SHP77 treated with DMSO at 0.1 percent for 48 hours (cell line): Measurements from ENCODE around the gene GABBR2.

Experiments
- DNase-seq: peaks from one replicate; lab custom pipeline; 2025; lab: John Stamatoyannopoulos, UW

GABBR2 gene

DNA sequence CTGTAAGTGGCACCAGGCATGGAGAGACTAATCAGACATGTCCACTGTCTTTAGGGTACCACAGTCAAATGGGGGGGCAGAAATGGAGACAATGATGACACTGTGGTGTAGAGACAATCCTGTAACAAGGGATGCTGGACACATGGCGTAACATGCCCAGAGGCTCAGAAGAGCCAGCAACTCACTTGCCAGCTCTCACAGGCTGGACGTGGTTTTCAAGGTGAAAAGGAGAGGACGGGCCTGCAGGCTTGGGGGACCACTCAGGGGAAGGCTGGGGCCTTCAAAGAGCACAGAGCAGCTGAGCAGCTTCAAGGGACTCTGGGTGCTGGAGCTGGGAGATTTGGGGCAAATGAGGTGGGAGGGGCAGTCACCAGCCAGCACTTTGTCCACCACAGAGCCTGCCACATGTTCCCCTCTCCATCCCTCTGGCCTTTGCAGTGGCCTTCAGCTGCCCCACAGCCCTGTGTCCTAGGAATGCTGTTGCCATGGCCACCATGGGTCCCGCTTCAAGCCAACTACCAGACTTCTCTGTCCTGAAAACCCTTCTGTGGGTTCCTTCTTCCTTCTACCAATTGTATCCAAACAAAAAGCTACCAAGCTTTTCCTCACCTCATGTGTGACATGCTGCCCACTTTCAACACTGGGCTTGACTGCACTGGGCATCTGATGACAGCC is 140.4 kb downstream of the GABBR2 start:
- no peak for DNase-seq

DNA sequence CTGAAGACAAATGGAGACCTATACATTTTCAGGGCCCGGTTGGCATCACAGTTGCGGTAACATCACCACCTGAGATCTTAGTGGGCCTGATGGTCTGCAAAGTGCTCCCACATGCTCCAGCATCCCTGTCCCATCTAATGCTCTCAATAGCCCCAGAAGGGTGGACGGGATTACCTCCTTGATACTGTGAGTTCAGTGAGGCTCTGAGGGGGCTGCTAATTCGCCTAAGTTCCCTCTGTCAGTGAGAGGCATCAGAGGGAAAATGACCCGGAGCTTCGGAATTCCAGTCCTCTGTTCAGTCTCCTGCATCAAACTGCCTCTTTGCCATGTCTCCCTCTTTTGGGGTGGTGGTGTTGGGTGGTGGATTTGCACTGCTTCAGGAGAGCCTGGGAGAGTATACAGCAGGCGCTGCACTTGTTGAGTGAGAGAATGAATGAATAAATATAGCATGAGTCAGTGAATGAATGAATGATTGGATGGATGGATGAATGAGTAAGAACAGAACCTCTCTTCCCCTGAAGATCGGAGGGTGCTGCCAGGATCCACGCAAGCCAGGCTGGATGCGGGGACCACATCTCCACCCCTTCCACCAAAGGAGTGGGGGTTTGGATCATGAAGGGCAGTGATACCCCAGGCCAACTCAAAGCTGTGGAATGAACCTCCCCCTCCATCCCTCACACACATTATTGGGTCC is 141.0 kb downstream of the GABBR2 start:
- no peak for DNase-seq

DNA sequence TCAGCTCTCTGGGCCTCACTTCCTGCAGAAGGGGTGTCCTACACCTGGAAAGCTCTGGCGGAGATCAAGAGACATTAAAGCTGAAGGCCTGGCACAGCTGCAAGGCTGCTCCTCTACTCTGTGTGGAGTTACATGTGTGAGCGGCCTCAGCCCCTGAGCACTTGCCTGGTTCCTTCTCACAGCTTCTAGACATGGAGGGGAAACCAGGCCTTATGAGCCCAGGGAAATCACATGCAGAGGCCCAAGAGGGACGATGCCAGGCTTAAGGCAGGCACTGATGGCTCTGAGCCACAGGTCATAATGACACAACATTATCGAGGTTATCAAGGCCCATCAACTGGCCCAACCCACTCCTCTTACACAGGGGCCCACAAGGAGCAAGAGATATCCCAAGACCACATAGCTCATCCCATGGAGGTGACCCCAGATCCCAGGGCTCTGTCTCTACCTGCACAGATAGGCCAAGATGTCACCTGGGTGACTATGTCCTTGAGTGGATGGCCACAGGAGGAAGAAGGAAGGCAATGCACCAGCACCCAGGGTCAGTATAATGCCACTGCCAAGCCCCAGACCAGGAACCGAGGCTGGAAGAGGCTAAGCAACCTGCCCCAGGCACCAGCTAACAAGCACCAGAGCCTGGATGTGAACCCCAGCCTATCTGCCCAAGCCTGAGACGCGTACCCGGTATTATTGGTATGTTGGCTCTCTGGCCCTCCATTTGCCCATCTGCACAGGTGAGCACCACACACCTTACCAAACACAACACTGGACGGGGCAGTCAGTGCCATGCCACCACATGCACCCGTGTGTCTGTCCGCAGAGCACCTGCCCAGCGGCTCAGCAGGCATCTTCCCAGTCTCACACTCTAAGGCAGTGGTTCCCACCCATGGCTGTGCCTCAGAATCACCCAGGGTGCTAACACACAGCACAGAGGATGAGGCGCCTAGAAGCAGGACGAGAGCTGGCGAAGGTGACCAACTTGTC is 143.3 kb downstream of the GABBR2 start:
- DNase-seq: no peak

DNA sequence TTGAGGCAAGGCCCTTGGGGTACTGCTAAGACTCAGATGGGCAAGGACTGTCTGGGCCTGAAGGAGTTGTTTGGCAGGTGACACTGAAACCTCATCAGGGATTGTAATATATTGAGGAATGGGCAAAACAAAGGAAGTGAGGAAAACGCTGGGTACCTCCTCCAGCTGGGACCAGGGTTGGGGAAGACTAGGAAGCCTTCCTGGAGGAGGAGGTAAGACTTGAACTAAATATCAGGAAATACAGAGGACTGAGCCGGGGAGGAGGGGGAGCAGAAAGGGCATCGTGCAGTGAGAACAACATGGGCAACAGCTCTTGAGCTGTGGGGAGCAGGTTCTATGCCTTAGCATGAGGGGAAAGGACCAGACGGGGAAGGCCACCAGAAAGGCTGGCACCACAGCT is 144.0 kb downstream of the GABBR2 start:
- no peak for DNase-seq

DNA sequence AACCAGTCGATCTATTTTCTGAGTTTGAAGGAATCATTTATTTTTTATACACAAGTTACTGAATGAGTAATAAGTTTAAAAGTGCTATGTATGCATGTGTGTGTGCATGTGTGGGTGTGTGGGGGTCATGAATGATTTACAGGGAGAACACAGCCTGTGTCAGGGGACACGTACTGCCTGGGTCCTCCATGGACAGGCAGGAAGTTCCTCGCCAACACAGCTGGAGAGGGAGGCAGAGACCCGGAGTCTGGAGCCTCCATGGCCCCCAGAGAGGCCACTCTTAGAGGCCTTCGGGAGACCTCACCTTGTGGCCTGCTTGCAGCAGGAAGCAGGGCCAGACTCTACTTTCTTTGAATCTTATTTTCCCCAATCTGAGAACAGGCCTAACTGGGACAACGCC is 144.7 kb downstream of the GABBR2 start:
- no peak for DNase-seq

DNA sequence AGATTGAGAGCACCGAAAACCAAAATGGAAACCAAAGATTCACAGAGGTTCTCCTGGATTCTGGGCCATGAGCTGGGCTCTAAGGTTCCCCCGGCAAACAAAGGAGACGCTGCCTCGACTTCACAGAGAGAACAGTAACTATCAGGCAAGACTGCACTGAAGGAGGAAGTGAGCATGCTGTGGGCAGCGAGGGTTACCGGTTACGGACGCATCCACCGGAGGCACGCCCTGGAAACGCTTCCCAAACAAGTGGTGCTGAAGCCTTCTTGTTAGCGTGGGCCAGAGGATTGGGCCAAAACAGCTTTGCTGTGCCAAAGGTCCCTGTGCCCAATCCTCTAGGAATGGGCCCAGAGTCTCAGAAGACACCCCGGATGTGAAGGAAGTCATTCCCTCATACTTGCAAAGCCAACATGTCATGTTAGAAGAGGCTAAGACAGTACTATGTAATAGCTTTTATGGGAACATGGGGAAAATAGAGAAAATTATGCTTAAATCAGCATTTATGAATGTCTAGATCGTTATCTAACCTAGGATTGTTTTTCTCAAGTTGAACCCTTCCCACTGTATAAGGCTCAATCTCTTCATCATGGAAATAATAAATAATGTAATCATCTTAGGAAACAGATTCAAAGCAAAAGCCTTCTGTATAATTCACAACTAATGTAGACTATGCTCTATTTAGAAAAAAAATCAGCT is 145.4 kb downstream of the GABBR2 start:
- DNase-seq: no peak

DNA sequence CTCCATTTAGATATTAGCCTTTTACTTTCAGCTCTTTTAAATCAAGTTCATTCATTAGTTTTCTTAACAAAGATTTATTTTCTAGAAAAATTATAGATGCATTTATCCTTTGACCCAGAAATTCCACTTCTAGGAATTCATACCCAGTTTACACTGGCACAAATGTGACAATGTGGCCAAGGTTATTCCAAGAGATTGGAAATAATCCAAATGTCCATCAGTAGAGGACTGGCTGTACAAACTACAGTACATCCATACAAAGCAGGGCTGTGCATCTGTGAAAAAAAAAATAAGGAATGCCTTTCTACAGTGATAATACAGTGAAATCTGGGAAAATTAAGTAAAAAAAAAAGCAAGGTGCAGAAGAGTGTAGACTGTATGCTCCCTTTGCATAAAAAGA is 149.2 kb downstream of the GABBR2 start:
- DNase-seq: no peak

DNA sequence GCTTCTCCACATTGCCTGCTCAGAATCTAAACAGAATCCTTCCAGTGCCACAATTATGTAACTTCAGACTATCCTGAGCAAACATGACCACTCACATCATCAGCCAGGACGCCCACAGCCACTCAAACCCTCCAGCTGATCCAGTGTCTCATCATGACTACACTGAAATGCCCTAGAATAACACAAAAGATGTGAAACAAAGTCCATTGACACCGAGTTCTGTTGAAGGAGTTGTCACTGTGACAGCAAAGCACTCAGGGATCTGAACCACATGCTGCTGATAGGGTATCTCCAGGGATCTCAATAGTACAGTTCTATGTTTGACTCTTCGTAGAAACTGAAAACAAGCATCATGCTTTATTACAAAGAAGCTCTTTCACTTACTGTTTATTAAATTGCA is 150.2 kb downstream of the GABBR2 start:
- DNase-seq: no peak

DNA sequence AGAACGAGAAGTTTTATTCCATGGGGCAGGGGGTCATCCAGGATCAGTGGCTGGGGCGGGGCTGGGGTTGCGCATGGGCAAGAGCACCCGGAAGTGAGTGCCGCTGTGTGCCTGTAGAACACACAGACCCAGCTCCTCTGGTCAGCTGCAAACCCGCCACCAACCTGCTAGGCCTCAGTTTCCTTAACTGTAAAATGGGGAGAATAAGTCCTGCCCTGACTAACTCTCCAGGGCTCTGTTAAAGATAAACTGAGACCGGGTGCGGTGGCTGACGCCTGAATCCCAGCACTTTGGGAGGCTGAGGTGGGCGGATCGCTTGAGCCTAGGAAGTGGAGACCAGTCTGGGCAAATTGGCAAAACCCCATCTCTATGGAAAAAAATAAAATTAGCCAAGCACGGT is 152.2 kb downstream of the GABBR2 start:
- DNase-seq: no peak

DNA sequence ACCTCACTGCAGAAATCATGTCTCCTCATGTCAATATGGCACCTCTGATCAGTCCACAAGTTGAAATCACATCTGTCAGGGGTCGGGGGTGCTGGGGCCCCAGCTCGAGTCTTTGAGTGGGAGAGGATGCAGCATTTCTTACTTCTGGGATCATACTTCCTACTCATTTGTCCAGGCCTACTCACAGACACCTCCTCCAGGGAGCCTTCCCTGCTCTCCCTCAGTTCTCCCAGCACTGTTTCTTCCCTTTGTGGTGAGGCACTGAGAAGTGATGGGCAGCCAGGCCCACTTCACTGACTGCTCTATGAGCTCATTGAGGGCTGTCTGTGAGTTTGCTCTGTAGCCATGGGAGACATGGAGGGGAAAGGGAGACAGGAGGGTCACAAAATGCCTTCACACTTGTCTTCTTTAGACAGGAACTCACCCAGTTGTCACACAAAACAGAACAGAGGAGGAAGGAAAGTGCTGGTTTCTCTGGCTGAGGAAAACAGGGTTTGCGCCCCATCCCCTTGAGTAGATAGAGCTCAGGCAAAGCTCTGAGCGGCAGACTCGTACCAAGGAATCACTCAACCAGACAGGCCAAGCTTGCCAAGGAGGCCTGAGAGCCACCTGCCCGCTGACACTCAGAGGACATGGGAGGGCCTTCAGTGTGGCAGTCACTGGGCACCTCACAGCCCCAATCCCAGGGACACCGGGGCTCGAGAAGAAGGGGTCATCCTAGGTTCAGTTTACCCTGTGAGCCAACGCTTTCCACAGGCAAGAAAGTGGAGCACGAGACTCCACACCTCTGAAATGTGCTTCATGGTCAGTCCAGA is 152.9 kb downstream of the GABBR2 start:
- no peak for DNase-seq

DNA sequence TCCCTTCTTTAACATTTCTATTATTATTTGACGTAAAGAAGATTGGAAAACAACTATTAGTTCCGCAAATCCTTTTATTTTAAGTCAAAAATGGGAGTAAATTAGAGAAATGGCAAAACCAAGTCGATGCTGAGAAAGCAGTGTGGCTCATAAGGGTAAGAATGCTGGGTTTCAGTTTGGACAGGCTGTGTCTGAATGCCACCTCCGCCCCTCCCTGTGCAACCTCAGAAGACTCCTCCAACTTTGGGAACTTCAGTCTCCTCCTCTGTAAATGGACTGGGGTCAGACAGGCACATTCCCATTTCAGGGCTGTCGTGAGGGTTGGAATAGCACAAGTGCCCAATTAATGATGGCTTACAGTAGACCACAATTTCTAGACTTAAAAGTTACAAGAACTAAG is 154.0 kb downstream of the GABBR2 start:
- DNase-seq: no peak

DNA sequence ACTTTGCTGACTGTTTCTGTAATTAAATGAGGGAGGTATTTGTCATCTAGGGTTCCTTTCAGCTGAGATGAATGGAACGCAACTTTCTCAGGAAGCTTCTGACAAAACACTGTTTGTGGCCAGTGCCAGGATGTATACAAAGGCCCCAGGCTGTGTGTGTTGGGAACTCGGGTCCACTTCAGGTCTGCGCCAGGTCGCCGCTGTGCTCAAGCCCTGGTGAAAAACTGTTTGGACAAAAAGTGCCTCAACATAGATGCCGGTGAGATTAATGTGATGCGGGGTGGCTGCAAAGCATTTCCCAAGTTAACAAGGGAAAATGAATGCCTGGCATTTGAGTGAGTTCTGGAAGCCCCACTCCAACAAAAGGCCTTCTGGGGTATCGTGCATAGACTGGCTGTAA is 156.4 kb downstream of the GABBR2 start:
- DNase-seq: no peak

DNA sequence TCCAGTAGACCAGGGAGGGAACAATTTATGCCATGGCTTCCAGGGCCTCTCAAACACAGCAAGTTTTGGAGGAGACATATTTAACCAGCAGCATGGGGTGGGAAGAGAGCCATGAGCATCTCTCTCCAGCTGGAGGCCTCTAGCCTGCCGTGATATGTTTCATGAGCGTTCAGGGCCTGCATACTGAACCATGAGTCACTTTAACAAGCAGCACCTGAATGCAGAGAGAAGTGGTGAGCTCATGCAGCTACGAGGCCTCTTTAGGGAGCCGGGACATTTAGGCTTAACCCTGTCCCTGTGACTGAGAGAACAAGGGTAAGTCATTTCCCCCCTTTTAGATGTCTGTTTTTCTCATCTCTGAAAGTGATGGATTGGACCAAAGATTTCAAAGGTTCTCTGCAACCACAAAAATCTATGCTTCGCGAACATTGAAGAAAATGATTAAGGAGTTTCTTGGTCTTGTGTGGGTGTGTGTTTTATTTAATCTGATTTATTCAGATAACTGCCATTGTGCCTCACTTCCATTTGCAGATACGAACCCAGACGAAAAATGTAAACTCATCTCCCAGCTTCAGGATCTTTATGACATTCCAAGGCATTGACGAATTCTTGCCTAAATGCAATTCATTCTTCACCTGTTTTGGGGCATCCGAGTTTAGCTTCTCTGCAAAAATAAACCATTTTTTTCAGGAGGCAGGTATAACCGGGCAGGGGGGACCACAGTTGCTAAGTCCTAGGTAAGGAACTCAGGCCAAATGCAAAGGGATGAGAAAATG is 157.0 kb downstream of the GABBR2 start:
- no peak for DNase-seq

DNA sequence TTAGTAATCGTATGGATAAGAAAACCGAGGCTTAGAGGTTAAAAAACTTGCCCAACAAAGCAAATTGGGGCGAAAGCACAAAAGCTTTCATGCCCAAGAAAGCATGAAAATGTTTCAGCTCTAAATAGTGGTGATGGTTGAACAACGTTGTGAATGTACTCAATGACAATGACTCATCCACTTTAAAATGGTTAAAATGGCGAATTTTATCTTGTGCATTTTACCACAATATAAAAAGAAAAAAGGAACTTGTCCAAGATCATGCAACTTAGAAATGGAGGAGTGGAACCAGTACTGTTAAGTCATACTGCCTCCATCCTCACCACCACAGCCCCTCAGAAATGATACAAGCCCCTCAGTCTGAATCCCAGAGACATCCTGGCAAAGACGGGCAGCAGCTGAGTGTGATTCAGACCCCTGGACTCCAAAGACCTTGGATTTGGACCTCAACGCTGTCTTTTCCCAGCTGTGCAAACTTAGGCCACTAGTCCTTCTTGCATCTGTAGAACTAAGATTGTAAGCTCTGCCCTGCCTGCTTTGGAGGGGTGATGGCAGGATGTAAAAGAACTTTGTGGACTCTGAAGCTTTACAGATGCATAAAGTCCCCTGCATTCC is 158.4 kb downstream of the GABBR2 start:
- no peak for DNase-seq

DNA sequence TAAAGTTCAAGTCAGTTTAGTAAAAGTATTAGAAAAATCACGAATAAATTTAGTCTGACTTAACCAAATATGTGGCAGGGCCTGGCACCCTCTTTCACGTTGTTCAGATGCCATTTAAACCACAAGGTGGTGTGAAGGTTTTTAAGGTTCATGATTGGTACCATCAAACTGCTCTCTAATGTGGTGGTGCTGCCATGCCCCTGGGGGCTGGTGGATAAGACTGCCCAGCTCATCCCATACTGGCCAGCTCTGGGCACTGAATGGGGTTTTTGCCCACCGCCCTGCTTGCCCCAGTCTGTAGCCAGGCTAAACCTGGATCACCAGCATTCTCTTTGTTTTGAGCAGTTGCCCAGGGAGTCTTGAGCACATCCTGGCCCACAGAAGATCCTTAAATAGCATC is 159.3 kb downstream of the GABBR2 start:
- no peak for DNase-seq

DNA sequence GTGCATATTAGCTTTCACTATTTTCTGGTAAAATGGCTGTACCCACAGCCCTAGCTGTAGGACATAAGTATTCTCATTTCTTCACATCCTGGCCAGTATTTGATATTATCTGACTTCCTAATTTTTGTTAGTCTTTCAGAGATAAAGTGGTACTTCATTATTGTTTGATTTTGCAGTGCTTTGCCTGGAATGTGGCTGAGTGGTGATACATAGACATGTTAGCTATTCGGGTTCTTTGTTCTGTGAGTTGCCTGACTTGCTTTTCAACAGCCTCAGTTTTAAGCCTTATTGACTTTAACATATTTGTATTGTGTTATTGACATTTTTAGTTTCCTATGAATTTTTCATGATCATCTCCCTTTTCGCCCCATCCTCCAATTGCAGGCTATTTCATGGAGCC is 161.1 kb downstream of the GABBR2 start:
- no peak for DNase-seq

DNA sequence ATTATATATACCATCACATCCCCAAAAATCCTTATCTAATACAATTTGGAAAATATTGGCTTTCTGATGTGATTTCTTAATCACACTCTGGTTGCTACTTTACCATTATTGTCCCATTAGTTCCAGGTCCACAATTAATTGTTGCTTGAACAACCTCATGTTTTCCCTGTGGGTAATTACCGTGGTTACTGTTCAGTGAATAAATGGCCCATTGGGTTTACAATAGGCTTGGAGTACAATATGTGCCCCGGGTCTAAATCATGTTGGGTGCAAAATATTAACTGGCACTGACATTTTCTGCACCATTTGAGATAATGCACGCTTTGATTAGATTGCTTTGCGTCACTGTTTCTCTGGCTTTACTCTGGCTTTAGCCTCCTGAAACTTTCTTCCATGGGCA is 163.7 kb downstream of the GABBR2 start:
- DNase-seq: no peak

DNA sequence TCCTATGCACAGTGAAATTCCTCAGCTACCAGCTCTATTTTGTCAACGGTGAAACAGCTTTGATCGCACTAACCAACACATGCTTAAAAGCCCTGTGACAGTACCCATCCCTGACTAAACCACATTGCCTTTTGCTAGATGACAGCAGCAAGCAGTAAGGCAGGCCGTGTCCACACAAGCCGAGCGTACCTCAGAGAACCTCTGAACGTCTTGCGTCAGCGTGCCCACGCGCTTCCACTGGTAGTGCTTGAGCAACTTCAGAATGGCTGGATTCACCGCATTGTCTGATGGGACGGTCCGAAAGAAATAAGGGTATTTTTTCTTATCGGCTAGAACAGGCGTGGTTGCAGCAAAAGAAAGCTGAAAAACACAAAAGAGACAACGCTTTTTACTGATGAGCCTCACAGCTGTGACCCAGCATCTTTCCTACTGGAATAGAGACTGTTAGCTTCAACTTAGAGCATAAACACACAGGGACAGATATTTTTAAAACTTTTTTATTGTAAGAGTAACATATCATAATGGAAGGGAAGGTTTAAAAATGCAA is 167.0 kb downstream of the GABBR2 start:
- DNase-seq: no peak

DNA sequence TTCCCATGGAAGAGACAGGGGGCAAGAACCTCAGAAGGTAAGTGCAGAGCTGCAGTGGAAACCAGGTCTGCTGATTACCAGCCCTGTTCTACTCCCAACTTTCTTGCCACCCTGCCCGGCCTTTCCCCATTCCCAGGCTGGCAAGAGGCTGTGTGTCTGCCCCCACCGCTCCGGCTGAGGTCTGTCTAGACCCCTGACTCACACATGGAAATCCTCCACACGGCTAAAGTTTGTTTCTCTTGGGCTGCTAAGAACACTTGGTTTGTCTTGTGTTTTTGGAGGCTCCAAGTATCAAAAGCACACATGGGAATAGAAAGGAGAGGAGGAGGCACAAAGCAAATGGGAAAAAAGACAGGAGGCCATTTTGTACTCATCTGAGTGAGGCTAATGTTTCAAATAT is 168.3 kb downstream of the GABBR2 start:
- no peak for DNase-seq

DNA sequence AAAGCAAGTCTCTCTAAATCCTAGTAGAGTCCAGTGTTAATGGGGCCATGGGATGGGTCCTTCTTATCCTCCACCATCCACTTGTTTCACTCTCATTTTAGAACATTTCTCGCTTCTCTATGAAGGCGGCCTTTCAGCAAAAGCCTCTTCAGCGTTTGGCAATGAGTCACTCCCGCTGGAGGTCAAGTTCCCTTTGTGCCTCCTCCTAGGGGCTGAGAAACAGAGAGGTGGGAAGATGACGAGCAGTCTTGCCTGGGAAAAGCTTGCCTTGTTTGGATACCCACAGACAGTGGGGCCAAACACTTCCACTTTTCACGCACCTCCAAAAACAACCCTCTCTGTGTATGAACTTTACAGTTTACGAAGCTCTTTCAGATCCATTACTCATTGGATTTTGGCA is 168.8 kb downstream of the GABBR2 start:
- DNase-seq: no peak
